SHP77 treated with DMSO at 0.1 percent for 48 hours (cell line): Measurements from ENCODE around the gene MEIS2.

Experiments
- DNase-seq: peaks from one replicate; lab custom pipeline; 2025; lab: John Stamatoyannopoulos, UW

Gene MEIS2

DNA sequence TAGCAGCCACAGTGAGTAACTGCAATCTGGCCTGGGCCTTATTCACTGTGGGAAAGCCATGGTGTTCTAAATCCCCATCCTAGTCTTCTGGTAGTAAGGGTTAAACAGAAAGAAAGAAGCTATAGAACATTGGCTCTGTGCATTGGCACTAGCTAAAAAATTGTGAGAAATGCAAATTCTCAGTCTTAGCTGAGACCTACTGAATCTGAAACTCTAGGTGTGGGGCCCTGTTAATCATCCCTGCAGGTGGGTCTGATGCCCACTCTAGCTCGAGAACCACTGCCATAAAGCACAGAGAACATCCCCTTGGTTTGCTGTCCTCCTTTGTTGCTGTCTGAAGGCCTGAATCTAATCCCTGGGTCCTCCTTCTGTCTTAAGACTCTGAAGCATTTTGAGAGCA lies 59.3 kb downstream of the MEIS2 start:
- no peak for DNase-seq

DNA sequence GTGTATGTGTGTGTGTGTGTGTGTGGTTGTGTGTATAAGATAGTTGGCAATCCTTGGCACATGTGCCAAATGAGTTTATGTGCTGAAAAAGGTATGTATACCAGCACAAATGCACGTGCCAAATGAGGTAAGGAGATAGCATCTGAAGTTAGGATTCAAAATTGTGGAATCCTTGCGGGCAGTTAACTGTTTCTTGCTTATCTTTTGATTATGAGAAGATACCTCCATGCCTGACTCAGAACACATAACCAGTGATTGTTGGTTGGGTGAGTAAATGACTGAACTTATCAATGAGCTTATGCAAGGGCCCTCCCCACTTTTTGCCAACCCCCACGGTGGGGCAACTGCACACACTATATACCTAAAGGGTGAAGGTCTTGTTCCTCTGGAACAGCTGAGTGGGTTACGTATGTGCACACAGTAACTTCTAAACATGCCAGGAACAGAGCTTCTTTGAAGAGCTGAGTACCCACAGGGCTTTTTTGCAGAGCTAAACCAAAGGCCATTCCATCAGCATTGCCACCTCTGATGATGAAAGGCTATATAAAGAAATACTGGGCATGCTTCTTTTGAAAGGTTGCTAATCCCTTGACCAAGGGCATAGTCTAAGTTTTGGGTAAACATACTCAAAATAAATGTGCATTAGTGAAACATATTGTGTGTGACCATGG lies 60.1 kb downstream of the MEIS2 start:
- DNase-seq: no peak

DNA sequence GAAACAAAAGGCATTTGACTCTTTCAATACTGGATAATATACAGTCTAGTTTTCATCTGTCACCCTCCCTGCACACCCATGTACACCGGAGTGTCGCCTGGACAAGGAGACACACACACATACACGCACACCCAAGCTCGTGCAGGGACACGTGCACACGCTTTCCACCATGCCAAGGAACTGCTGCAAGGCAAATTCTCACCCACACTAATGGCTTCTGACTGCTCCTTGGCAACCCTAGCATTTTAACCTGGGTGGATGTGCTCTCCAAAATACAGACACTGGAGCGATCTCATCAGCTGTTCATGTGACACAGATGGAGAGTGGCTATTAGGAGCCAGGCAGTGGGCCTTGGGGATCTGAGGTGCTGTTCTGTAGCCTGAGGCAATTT lies 61.6 kb downstream of the MEIS2 start:
- DNase-seq: no peak

DNA sequence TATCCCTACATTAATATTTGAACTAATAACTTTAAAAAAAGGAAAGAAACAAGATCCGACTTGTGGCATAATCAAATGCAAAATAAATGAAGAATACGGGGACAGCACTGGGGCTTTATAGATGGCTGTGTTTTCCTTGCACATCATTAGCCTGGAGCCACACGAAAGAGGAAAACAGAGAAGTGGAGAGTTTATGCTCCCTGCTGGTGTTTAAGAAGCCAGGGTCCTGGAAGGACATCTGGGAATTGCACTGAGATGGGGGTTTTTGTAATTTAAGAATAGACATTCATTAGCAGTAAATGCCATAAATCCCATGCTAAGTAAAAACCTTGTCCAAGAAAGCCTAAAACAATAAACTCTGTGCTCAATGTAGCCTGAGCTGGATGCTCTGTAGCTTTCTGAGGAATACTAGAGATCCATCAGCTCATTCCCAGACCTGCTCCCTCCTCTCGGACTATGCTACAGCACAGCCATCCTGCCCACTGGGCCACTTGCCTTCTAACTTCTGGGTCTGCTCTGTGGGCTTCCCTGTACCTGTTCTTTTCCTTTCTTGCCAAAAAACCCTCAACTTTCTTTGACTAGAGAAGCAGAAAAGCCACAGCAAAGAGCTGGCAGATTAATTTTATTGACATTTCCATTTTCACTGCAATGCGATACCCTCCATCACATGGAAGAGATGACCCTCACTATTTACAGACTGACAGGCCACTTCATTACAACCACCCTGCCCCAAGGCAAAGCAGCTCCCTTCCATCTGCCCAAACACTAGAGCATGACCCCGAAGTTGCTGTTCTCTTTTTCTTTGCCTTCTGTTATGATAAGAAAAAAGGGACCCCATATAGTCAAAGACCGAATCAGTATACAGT lies 62.3 kb downstream of the MEIS2 start:
- DNase-seq: peak; percentile 25

DNA sequence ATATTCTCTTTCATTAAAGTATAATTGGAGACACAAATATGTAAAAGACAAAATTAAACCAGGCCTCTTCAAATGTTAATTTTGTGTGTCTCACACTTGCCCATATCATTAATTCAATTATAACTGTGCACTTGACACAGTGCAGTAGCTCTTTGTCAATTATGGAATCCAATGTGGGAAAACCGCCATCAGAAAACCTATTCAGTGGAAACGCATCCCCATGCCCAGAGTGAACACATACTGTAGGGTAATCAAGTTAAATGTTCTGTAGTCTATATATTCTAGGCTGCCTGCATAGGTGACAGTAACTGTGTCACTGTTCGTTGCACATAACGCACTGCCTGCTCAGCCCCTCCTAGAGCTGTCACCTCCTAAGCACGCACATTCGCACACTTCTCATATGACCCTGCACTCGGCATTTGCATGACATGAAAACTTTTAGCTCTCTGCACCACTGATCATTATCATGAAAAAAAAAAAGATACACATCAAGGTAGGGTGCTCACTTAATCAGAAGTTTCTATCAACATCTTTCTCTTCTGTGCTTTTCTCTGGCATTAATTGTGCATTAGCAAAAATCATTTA lies 63.2 kb downstream of the MEIS2 start:
- DNase-seq: no peak

DNA sequence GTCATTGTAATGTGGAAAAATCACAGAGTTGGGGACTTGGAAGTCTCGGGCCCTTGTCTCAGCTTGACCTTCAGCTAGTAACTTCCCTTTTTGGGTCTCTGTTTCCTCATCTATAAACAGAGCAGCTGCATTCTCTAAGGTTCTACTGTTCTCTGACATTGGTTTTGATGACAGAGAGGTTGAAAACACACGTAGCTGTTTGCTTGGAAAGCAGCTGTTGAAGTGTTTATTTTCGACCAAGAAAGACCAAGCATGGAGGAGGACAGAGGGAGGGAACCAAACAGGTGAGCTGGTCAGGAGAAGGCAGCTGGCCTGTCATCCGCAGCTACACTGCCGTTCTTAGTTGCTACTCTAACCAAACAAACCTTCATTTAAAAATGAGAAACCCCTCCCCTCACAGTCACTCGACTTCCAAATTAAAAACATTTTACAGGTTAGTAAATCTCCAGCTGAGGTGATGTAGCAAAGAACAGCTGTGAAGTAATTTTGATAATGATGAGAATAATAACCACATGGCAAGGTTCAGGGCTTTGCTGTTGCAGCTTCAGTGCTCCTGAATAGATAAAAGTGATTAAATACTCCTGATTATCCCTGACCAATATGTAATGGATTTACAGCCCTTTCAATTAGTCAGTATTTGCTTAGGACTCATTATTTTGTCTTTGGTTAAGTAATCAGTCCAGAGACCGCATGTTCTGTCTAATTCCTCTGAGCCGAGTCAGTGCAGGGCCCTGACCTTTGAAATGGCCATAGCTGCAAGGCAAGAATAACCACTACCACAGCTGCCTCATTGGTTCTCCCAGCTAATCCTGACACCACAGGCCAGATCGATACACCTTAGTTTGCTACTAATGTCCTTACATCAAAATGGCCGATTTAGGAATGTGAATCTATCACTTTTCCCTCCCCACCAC lies 65.3 kb downstream of the MEIS2 start:
- peak; percentile 26 for DNase-seq

DNA sequence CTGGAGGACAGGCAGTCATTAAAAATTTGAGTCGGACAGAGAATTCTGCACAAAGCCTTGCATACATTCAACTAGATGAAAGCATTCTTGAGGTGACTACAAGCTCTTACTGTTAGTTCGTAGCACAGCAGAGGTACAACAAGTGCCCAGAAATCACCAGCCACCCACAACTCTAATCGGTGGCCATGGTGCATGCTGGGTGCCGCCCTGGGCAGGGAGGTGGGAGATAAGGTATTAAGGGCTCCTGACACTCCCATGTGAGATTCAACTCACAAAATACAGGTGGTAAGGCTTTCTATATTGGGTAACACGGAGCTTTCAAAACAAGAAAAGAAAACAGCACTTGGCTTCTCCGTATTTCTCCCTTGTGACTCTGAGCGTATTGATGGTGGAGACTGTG lies 66.0 kb downstream of the MEIS2 start:
- DNase-seq: no peak

DNA sequence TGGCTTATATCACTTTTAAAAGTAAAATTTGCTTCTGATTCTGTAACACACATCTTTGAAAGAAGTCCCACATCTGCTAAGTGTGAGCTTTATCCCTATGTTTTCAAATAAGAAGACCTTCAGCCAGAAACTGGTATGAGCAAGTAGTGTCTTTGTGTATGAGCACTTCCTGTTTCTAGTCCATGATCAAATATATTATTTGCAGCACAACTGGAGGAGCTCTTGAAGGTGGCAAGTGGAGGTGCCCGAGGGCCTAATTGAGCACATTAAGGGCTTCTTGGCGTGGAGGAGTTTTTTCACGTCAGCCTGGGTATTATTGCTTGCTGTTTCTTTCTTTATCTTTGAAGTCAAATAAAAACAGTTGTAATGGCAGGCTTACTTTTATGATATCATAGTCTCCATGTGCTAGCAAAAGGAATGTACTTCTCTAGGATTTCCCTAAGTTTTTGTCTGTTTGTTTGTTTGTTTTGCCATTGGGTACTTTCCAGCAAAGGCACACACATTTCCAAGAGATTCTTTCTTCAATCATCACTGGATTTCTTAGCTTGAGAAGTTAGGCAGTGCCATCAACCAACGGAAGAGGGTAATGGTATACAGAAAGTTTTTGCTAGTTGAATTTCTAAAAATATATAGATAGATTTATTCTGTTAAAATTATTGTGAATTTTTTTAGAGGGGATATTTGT lies 68.1 kb downstream of the MEIS2 start:
- DNase-seq: no peak

DNA sequence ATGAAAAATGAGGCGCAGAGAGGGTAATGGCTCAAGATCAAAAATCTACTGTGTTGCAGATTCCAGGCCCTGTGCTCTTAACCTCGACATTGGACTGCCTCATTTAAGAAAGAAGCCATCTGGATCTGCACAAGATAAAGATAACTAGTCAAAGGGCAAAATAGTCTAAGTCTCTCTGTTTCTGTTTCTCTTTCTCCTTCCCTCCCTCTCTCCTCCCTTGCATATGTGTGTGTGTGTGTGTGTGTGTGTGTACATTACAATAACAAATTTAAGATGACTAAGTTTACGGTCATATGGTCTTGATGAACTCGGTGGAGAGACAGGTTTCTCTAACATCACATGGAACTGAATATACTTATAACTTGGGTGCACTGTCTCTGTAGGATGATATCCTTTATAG lies 69.2 kb downstream of the MEIS2 start:
- DNase-seq: no peak

DNA sequence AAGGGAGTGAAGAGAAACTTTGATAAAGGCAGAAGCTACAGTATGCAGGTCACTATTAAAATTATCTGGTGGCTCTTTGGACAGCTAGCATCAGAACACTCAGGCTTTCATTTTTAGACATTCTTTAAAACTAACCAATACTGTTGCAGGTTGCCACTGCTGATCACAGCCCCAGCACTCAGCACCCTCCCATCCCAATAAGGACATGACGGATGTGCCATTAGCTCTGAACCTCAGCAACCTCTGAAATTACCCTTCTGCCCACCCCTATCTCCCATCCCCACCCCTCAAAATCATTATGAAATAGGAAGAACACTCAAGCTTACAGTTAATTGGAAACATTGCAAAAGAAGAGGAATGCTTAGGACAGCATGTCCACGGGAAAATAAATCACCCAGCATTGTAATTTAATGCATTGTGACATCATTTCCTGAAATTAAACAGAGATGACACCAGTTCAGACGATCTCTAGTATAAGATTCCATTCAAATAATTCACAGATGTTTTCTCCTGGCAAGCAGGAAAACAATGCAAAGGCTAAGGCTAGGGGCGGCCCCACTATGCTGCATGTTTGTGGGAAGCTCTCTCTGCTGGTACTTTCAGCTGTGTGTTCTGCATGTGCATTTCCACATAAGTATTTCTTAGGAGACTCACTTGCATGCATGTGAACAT lies 71.6 kb downstream of the MEIS2 start:
- DNase-seq: no peak

DNA sequence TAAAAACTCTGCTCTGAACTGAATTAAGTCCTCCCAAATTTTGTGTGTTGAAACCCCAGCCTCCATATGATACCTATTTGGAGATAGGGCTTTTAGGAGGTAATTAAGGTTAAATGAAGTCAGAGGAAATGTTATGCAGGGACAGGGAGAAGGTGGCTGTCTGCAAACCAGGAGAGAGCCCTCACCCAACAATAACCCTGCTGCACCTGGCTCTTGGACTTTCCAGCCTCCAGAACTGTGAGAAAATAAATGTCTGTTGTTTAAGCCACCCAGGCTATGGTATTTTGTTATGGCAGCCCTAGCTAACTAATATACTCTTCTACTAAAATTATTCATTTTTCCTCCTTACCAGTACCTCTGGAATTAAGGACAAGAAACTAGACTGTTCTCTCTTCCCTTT lies 79.5 kb downstream of the MEIS2 start:
- no peak for DNase-seq

DNA sequence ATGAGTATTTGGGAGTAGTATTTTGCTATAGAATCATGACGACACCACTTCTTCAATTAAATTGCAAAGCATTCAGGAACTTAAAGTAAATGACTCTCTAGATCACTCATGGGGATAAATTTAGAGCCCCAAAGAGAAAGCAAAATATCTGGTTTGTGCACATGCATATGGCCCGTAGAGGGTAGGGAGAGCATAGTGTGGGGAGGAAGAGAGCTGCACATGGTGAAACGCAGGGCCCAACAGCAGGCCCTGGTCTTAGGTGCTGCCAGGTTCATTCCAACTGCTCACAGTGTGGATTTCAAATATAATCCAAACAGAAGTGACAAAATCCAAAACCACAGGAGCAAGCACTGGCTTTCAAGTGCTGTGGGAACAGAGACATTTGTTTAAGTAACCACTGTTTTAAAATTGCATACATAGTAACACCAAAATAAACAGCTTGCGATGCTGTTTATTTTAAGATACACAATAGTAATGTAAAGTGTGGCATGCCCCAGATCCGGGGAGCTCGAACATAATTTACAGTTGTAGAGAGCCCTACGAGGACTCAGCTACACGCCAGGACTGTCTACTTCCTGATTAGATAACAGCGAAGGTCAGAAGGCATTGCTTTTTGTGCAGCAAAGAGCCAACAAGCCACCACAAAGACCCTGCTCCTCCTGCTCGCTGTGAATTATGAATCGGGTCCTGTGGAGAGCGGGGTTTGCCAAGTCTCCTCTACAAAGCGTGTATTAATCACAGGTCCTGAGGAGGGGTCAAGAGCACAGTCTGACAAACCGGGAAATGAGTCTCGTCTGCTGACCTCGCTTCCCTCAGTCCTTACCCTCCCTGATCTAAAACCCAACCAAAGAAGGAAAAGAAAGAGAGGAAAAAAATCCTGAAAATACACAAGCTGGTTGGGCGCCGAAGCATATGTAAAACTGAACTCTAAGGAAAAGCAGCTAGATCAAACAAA lies 80.6 kb downstream of the MEIS2 start:
- no peak for DNase-seq

DNA sequence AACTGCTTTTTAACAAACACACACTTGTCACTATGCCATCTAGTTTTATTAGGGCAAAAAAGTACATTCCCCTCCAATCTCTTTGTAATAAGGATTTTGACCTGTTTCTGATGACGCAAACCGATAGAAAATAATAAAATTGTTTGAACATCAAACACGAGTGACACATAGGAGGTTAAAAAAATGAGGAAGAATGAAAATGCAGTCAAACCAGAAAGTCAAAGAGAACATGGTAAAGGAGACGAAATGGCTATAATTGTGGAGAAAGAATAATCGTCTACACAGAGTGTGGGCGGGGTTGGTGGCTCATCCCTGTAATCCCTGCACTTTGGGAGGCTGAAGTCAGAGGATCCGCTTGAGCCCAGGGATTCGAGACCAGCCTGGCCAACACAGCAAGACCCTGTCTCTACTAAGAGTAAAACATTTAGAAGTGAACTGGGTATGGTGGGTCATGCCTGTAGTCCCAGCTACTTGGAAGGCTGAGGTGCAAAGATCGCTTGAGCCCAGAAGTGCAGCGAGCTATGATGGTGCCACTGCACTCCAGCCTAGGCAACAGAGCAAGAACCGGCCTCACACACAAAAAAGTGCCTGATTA lies 83.2 kb downstream of the MEIS2 start:
- DNase-seq: no peak

DNA sequence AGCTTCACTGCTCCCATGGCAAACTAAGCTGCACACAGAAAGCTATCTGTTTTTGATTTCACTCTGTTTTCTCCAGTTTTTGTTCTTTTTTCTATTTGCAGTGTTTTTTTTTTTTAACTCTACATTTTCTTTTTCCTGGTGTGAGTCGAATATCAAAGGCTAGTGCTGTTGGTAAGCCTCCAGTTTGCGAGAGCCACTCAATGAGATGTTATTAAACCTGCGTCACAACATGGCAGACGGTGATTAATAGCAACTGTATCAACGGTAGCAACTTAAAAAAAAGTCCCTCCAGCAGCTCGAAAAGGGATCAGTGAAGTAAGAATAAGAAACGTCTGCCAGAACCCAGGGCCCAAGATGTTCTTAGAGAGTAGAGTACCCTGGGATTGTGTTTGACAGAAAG lies 84.1 kb downstream of the MEIS2 start:
- DNase-seq: no peak

DNA sequence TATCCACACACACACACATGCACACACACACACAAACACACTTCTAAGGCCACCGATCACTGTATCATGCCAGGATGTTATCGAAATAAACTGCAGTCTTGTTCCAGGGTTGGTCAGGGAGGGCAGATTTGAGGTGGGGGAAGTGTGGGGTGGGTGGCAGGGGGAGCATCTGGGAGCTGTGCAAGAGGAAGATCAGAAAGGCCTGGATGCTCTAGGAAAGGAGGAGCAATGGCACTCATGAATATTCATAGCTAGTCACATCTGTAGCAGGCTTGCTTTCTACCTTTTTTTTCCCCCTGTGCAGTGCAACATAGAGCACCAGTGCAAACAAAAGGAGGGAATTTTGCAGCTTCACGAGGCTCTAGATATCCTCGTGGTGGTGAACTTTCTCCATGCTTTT lies 84.9 kb downstream of the MEIS2 start:
- DNase-seq: no peak

DNA sequence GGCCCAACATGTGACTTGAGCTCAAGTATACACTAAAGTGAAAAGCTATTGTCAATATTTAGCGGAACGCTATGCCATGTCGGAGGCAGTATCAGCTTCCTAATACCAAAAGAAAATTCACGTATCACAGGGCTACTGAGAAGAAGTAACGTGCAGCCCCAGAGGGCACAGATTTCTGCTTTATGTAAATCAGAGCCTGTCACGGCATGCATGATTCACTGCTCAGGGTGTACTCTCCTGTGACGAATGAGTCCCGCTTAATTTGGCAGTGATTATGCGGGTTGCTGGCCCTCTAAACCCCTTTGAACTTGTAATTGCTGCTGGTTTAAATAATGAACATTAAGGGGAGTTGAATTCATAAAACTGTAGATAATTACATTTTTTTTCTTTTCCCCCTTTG lies 85.3 kb downstream of the MEIS2 start:
- no peak for DNase-seq

DNA sequence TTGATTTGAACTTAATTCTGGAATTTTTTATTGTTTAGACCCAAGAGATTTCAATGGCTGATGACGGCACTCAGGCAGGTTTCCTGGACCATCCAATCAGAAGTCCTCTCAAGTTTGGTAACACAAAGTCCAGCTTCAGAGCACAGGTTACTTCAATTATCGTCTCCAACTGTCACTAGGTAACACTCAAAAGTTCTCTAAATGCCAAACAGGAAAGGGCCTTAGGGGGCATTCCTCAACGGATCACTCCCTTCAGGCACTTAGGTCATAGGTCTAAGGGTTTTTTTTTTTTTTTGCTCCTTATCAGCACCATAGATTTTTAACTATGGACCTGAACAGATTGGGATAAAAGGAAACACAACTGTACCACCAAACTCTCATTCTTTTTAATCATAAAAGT lies 85.8 kb downstream of the MEIS2 start:
- DNase-seq: no peak

DNA sequence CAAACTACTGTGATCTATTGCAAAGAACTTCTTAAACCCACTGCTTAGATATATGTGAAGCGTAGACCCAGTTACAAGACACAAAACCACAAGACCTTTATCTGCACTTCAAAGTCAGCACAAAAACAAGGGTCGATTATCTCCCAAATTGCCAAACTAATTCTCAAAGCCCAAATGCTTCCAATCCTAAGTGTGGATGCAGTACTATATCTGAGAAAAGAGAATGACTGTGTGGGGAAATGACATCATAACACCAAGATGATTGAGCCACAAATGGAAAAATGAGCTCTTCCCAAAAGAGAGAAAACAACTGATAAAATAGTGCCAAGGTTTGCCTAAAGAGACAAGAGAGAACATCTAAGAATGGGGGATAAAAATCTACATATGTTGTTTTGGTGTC lies 86.2 kb downstream of the MEIS2 start:
- DNase-seq: no peak

DNA sequence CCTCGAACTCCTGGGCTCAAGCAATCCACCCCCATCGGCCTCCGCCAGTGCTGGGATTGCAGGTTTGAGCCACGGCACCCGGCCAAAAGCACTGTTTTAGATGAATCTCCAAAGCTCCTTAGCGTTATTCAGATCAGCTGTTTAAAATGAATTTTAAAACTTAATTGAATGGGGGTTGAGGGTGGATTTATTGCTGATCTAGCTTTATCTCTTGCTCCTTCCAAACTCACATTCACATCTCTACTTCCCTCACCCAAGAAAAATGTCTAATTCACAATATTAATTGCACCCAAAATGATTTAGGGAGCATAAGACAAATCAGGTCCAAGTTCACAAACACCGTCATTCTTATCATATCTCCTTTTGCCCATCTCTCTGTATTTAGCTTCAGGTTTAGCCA lies 89.8 kb downstream of the MEIS2 start:
- no peak for DNase-seq

DNA sequence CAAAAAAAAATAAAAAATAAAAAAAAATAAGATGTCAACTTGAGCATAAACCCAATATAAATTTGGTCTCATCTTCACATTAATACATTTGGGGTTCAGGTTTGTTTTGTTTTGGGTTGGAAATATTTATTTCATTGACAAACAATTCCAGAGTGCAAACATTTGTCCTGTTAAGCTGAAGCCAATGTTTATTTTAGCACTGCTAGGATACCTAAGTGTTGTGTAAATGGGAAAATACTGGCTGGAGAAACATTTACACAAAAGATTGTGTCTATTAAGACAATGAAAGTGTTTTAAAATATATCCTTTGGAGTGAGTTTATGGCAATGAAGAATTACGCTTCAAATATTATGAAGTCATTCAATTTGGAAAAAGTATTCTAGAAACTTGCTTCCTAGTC lies 91.1 kb downstream of the MEIS2 start:
- no peak for DNase-seq
